Measurements from ENCODE around the gene USP7.
"Not testable (repeated sequence)": the region's sequence is repeated elsewhere in the genome, so short reads cannot be mapped to it uniquely, and the experiment has no call there.

DNA sequence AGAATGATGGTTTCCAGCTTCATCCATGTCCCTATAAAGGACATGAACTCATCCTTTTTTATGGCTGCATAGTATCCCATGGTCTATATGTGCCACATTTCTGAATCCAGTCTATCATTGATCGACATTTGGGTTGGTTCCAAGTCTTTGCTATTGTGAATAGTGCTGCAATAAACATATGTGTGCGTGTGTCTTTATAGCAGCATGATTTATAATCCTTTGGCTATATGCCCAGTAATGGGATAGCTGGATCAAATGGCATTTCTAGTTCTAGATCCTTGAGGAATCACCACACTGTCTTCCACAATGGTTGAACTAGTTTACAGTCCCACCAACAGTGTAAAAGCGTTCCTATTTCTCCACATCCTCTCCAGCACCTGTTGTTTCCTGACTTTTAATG, 12.5 kb upstream of the USP7 start:
- TF ChIP-seq, protein P1, sequence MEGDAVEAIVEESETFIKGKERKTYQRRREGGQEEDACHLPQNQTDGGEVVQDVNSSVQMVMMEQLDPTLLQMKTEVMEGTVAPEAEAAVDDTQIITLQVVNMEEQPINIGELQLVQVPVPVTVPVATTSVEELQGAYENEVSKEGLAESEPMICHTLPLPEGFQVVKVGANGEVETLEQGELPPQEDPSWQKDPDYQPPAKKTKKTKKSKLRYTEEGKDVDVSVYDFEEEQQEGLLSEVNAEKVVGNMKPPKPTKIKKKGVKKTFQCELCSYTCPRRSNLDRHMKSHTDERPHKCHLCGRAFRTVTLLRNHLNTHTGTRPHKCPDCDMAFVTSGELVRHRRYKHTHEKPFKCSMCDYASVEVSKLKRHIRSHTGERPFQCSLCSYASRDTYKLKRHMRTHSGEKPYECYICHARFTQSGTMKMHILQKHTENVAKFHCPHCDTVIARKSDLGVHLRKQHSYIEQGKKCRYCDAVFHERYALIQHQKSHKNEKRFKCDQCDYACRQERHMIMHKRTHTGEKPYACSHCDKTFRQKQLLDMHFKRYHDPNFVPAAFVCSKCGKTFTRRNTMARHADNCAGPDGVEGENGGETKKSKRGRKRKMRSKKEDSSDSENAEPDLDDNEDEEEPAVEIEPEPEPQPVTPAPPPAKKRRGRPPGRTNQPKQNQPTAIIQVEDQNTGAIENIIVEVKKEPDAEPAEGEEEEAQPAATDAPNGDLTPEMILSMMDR (IDR thresholded peaks at IDR 0.05; ENCODE audit: low read depth, low read length, poor library complexity, severe bottlenecking) = not testable (repeated sequence)
- TF ChIP-seq EZH2phosphoT487 (IDR thresholded peaks at IDR 0.05; ENCODE audit: borderline replicate concordance, low read length) = not testable (repeated sequence)
